ENCODE data around the gene VRK1.

Gene VRK1

DNA sequence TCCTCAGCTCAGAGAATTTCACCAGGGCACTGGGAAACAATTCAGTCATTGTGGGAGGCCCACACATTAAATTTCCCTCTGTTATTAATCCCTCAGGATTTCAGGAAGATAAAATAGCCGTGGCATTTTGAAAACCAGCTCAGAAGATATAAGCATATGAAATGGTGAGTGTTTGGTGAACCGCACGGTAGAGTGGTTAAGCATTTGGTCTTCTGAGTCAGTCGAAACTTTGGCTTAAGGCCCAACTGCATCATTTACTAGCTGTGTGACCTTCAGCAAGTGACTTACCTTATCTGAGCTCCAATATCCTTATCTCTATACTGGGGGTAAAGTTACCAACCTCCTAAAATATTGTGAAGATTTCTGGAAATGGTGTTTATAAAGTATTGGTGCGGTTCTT, 5.2 kb upstream of the VRK1 start:
- DNase-seq, result no peak

DNA sequence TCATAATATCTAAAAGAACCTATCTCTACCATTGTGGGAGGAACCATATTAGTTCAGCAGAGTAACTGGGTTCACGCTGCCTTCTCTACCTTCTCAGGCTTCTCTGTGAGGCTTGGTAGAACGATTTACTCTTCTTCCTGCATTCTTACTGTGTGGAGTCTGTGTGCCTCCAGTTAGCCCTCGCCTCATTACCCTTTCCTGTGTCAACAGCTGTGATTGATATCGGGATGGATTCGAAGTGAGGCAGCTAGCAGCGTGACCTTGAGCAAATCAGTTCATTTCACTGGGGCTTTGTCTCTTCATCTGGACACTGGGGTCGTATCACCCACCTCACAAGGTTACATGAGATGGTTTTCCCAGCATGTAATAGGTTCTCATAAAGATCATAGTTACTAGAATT, 4.6 kb upstream of the VRK1 start:
- no peak for DNase-seq

DNA sequence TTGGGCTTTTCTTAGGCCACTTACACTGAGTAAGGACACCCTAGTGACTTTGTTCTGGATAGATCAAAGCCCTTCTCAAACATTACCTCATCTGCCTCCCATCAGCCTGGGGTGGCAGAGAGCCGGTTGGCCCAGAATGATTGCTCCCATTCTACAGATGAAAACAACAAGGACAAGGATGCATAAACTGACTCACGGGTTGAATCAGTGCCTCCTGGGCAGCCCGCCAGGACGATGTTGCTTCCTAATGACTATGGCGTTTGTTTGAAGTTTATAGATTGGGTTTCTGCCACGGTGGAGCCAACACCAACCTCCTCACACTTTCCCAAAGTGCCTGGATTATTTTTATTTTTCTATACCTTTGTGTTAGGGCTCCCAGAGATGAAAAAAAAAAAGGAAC, 3.6 kb upstream of the VRK1 start:
- DNase-seq, result no peak

DNA sequence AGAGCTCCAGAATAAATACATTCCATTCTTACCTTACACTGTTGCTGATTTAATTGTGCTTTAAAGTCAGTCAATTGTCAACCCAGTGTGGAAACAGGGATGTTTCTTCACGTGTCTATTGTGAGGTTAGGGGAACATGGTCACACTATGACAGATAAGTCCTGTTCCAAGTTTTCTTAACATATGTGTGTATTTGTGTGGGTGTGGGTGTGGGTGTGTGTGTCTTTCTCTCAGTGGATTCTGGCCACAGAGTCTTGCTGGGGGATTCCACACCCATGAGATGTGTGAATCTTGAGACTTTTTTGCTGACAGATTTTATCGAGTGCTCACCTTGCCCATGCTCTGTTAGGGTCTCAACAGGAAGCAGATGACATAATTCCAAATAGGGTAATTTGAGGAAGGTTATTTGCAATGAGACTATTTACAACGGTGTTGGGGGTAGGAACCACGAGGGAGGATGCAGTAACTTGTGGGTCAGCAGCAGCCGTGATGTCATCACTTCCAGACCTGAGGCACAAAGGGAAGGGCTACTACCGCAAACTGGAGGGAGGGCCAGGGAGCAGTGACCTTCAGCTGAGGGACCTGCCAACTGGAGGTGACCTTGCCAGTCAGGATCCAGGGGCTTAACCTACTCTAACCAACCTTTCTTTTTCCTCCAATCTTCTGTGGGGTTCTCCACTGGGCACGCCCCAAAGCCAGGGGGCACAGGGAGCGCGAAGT, 1.9 kb upstream of the VRK1 start:
- no peak for DNase-seq

DNA sequence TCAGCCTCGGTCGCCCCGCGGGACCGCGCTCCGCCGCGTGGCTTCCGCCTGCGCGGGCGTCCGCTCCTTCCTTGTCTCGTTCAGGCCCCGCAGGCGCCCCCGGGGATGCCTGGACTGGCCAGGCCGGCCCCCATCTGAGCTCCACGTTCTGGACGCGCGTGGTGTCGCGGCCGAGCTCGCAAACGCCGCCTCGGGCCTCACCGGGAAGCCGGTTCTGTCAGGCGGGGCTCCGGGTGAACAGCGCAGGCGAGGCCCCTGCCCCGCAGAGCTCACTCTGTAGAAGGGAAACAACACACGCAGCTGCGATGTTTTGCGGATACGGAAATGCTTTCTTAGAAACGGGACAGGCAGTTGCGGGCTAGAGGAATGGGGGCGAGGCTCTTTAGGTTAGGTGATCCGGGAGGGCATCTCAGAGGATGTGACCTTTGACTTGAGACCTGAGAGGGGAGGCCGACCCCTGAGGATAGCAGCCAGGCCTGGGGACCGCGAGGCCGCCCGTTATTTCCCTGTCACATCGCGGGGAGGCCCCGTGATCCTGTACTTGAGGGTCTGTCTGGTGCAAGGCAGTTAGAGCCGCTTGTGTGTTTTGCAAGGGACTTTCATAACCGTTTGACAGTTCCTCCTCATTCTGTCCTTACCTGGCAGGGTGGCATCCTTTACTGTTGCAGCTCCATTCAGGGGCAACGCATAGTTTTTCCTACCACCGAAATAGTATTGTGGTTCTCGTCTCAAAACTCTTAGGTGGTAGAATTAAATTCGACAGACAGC, 584 bp downstream of the VRK1 start:
- peak; percentile 23 for DNase-seq

DNA sequence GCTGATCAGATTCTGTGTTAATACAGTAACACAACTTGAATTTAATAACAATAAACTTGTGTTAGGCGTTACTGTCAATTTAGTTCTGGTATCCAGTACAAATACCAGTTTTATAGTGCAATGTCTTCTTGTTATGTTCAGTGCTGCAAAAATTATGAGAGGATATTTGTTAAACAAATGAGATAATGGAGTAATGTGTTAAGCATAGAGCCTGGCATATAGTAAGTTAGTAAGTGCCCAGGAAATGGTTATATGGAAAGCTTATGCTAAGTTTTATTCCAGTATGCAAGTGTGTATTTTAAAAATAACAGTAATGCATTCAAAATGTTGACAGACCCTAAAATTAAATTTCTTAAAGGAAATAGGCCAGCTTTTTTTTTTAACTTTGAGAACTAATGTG, 1.8 kb downstream of the VRK1 start:
- no peak for DNase-seq

DNA sequence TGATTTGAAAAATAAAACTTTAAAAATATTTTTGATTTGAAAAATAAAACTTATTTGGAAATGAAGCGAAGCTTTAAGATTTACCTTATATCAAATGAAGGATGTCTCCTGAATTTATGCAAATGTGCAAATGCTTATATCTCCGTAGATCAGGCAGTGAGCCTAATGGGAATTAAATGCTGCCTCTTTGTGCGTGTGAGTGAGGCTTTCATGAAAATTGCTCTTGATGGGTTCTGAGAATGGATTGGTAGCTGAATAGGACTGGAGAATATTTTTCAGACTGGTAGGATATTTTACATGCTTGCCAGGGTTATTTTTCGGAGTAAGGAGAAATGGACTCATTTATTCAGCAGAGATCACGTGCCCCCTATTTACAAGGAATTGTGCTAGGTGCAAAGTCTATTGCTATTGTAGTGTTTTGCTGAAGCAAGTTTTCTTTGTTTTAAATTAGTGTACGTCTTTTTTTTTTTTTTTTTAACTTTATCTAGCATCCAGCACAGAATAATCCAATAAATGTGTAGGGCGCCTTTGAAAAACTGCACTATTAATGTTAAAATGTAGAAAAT, 2.4 kb downstream of the VRK1 start:
- no peak for DNase-seq

DNA sequence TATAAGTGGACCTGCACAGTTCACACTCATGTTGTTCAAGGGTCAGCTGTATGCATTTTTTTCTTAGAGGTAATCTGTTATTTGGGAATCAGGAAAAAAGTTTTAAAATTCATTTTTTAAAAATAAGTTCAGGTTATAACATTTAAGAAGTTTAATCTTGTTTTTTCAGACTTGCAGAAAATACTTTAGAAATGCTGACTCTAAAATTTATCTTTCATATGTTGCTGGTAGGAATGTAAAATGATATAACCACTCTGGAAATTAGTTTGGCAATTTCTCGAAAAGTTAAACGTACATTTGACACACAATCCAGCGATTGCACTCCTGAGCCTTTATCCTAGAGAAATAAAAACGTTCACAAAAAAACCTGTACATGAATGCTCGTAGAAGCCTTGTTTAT, 4.7 kb downstream of the VRK1 start:
- no peak for DNase-seq

DNA sequence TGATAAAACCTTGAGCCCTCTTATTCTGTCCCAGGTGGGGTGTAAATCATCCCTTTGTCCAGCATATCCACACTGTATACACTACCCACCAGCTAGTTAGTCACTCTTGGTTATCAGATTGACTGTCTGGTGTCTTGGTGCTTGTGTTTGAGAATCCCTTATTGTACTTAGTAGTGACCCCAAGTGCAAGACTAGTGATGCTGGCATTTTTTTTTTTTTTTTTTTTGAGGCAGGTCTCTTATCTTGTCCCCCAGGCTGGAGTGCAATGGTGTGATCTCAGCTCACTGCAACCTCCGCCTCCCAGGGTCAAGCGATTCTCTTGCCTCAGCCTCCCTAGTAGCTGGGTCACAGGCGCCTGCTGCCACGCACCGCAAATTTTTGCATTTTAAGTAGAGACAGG, 5.8 kb downstream of the VRK1 start:
- no peak for DNase-seq

DNA sequence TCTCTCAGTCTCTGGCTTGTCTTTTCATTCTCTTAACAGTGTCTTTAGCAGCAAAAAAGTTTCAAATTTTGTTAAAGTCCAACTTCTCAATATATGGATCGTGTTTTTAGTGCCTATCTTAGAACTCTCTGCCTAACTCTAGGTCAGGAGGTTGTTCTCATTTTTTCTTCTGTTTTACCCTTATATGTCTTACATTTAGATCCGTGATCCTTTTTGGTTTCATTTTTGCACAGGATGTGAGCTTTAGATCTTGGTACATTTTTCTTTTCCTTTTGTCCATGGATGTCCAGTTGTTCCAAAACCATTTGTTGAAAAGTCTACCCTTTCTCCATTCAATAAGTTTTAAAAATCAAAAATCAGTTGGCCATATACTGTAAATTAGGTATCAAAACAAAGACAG, 6.8 kb downstream of the VRK1 start:
- no peak for DNase-seq

DNA sequence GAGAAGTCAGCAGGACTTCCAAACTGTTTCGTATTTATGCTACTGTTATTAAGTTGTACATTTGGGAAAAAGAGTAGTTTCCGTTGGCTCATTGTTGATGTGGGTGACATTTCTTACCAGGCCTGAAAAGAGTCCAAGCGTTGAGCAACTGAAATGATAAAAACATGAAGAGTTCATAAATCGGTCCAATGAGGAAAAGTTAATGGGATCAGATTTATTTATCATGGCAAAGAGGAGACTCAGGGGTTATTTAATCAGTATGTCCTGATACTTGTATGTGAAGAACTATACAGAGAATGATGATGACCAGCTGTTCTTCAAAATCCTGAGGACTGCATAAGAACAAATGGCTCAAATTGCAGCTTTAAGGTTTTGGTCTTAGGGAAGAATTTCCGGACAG, 7.7 kb downstream of the VRK1 start:
- no peak for DNase-seq

DNA sequence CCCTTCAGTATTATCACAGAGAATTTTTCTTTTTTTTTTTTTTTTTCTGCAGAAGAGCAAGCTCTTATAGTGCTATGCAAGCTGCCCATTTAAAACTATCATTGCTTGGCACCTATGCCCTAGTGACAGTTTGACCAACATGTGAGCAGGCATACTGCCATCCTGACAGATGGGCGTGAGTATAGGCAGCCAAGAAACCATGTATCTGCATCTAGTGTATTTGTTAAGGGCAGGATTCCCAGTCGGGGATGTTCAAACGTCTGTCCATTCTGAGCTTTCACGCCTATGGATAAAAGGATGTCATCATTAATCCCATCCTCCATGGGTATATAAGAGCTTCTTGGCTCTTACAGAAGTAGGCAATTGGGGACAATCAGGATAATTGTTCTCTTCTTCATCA, 8.8 kb downstream of the VRK1 start:
- DNase-seq, result no peak

DNA sequence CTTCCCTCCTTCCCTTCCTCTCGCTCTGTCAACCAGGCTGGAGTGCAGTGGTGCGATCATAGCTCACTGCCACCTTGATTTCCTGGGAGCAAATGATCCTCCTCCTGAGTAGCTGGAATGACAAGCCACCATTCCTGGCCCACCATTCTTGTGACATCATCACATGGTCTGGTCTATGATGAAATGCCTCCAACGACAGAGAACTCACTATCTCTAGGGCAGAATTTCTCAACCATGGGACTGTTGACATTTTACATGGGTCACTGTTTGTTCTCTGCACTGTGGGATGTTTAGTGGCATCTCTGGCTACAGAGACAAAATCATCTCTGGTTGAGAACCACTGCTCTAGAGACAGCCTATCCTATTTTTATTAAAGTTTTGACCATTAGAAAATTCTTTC, 9.7 kb downstream of the VRK1 start:
- no peak for DNase-seq

DNA sequence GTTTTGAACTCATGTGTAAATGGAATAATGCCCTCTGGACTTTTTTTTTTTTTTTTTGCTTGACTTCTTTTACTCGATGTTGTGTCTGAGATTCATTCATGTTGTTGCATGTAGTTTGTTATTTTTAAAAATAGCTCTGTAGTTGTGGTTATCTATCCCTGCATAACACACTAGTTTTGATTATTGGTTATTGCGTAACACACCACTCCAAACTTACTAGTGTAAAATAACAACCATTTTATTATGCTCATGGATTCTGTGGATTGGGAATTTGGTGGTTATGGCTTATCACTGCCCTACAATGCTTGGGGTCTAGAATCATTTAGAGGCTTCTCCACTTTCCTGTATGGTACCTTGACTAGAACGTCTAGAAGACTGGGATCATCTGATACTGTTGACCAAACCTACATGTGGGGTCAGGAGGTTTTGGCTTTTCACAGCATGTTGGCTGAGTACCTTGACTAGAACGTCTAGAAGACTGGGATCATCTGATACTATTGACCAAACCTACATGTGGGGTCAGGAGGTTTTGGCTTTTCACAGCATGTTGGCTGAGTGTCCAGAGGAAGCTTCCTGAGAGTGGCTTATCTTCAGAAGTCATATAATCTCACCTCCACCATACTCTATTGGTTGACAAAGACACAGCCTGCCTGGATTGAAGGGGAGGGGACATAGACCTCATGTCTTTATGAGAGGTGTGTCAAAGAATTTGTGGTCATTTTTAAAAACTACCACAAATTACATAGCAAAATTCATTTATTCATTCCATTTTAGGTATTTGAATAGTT, 11.6 kb downstream of the VRK1 start:
- DNase-seq, result no peak

DNA sequence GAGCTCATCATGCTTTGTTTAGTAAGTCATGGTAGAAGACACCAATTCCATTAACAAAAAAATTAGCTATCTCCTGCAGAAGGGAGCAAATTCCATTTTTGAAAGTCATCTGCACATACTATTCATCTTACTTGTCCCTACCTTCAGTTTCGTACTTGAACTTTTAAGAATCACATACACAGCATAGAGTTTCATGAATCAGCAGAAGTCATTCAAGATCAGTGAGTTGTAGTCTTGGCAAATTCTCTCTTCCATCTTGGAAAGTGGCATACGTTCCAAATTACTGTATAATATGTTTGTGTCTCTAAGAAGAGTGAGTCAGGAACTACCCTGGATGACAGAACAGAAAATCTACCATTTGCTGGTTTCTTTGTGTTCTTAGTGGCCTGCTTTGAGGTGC, 14.1 kb downstream of the VRK1 start:
- DNase-seq, result no peak

DNA sequence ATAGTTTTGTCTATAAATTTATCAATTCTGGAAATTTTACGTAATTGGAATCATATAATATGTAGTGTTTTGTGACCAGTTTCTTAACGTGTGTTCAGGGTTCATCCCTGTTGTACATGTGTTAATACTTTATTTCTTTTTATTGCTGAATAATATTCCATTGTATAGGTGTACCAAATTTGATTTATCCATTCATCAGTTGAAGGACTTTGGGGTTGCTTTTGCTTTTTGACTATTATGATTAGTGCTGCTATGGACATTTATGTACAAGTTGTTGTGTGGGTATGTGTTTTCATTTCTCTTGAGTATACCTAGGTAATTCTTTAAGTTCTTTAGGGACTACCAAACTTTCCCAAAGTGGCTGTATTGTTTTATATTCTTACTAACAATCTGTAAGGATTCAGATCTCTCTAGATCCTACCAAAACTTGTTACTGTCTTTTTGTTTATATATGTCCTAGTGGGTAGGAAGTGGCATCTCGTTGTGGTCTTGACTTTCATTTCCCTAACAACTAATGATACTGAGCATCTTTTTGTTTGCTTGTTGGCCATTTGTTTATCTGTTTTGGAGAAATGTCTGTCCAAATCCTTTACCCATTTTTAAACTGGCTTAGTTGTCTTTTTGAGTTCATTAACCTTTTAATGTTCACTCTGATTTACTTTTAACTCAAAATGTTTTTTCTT, 14.9 kb downstream of the VRK1 start:
- no peak for DNase-seq

DNA sequence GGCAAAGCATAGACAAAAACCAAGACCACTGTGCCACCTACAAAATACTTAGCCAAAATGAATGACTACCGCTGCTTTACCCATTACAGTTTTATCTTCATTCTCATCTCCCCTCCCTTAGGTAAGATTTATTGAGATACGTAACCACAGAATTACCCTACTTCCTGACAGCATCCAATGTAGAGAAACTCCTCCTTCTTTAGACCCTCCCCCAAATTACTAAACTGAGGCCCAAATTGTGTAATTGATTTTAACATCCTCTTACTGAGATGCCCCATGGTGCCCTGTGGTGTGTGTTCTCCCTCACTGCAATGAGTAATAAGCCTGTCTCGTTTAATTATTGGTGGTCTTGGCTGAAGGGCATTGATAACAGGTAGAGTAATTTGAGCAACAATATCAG, 19.1 kb downstream of the VRK1 start:
- no peak for DNase-seq

DNA sequence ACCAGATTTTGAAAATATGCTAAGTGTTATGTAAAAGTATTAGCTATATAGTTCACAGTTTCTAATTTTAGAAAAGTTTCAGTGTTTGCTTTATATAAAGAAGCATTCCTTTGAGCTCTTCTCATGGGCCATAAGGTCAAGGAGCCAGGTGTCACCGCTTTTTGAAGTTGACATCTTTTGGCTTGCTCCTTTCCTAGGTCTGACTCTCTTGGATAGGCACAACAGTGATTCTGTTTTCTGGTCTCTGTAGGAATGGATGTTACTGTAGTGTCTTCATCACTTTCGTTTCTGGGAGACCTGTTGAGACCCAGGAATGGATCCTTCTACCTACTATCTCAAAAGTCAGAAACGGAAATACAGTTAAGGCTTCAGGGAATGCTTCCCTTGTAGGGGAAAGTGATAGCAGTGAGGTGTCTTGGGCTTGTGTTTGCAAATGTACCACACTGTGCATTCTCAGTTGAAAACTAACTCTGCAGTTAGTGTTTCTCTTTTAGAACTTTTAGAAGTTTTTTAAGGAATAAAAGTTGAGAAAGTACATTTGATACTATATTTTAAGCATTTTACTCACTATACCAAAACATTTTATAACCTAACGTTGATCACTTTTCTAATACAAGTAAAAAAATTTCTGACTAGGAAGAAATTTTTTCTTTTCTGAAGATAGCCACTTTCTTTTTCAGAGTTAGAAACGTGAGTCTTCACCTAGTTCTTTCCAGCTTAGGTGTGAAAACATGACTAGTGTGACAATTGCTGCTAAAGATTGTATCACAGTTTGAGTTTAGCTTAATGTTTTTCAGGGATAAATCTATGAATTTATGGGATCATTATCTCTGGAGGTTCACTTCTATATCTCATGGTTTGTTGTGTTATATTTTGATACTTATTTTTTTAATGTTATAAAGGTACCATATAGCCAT, 20.8 kb downstream of the VRK1 start:
- no peak for DNase-seq

DNA sequence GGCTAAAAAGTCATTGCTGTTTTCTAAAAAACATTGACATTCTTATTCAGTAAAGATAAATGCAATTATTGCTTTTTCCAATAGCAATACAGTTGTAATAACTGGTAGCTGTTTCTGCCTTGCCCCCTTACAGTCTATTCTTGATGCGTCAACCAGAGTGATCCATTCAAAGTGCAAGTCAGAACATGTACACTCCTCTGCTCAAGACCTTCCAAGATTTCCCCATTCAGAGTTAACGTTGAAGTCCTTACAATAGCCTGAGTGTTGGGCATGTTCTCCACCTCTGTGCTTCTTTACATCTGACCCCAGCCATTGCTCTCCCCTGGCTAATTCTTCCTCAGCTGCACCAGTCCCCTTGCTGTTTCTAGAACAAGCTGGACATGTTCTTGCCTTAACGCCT, 24.3 kb downstream of the VRK1 start:
- DNase-seq, result no peak

DNA sequence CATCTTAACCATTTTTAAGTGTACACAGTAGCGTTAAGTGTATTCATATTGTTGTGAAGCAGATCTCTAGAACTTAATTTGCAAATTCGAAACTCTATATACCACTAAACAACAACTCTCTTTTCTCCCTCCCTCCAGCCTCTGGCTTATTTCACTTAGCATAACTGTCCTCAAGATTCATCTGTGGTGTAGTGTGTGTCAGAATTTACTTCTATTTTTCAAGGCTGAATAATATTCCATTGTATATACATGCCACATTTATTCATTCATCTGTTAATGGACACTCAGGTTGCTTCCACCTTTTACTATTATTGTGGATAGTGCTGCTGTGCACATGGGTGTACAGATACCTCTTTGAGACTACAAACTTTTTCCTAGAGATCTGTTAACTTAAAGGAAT, 26.5 kb downstream of the VRK1 start:
- DNase-seq, result no peak

DNA sequence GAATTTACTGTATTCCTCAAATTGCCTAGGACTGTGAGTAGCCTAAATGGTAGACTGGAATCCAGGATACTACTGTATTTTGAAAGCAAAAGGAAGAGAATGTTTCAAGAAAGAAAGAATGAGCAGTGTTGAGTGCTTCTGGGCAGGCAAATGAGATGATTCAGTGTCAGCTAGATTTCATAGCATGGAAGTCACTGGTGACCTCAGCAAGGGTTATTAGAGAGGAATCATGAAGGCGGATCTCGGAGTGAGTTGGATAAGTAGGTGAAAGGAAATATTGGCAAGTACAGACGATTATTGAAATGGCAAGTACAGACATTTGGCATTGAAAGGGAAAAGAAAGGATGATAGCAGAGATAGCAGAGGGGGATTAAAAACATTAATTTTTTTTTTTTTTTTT, 27.1 kb downstream of the VRK1 start:
- no peak for DNase-seq

DNA sequence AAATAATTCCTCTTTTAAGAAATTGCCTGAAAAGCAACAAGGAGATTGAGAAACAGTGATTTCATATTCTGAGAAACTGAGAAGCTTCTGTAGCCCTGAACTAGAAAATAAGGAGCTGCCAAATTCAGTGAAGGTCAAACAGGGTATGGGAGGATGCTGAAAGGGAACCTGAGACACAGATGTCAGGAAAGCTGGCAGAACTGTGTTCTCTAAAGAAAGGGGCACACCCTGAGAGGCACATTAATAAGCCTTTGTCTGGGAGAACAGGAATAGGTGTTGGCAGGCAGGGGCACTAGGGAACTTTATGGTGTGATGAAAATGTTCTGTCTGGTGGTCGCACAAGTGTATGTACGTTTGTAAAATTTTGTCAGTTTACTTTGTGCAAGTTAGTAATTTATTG, 29.6 kb downstream of the VRK1 start:
- DNase-seq, result no peak
